Measurements from ENCODE around the gene GPC6.

- no peak for TF ChIP-seq CTCF (IDR thresholded peaks at IDR 0.05)
- TF ChIP-seq POLR2A (IDR thresholded peaks at IDR 0.05): no peak
- TF ChIP-seq POLR2AphosphoS5 (IDR thresholded peaks at IDR 0.05): no peak
Observed at GRCh38 chr13:94454906-94455305, 1228.3 kb downstream of the GPC6 start.
